Activated T-cell treated with anti-CD3 and anti-CD28 coated beads for 24 hours (primary cell): ENCODE data around the gene PIGO.
A peak's percentile ranks its signal among the peaks of the same experiment; 100 is the strongest.

Experiments
- DNase-seq: peaks from one replicate; pipeline ENCODE4 v3.0.0-alpha.2; 2020; ENCODE audit warnings: low read depth

PIGO gene

GRCh38 chr9:35070823-35071813 is 25.3 kb downstream of the PIGO start:
- no peak for DNase-seq

- no peak for DNase-seq
These were observed 27.4 kb downstream of the PIGO start for GRCh38 chr9:35069020-35069419.

- DNase-seq: no peak
These were observed 29.3 kb downstream of the PIGO start for GRCh38 chr9:35067056-35067455.

GRCh38 chr9:35060548-35061207 is 35.7 kb downstream of the PIGO start:
- no peak for DNase-seq

GRCh38 chr9:35059438-35059837 is 37.0 kb downstream of the PIGO start:
- DNase-seq: no peak

- DNase-seq: no peak
These were observed 39.1 kb downstream of the PIGO start for GRCh38 chr9:35057271-35057620.

GRCh38 chr9:35056571-35057270 is 39.7 kb downstream of the PIGO start:
- no peak for DNase-seq

GRCh38 chr9:35054871-35055644 is 41.3 kb downstream of the PIGO start:
- no peak for DNase-seq

GRCh38 chr9:35054185-35054835 is 42.1 kb downstream of the PIGO start:
- no peak for DNase-seq

GRCh38 chr9:35051069-35051967 is 45.1 kb downstream of the PIGO start:
- DNase-seq: peak; percentile 28

GRCh38 chr9:35048511-35048910 is 47.9 kb downstream of the PIGO start:
- DNase-seq: no peak

GRCh38 chr9:35044071-35044470 is 52.3 kb downstream of the PIGO start:
- no peak for DNase-seq

GRCh38 chr9:35042891-35043545 is 53.4 kb downstream of the PIGO start:
- DNase-seq: no peak

GRCh38 chr9:35042081-35042604 is 54.2 kb downstream of the PIGO start:
- no peak for DNase-seq
